Chondrocyte (in vitro differentiated cells): Measurements from ENCODE around the gene ARHGAP12. TPM values are rescaled to one million over a fixed set of nuclear protein-coding genes. Genes with fewer than 3 reads are reported as not detected.

ENCODE experiments used
- DNase-seq: peaks from one replicate; pipeline ENCODE4 v3.0.0; 2021; ENCODE audit warnings: mixed read lengths, low spot score
- H3K27ac Mint-ChIP-seq: one replicate; pipeline ENCODE4 v1.8.0; 2021; ENCODE audit warnings: mild to moderate bottlenecking, moderate library complexity, mixed read lengths; ENCODE audit not compliant: unreplicated experiment
- H3K27me3 Mint-ChIP-seq: 2 replicates; pipeline ENCODE4 v1.8.0; 2021; ENCODE audit warnings: low read depth, mixed read lengths
- H3K36me3 Mint-ChIP-seq: 2 replicates; pipeline ENCODE4 v1.8.0; 2021; ENCODE audit warnings: low read depth, mixed read lengths
- H3K4me1 Mint-ChIP-seq: 2 replicates; pipeline ENCODE4 v1.8.0; 2021; ENCODE audit warnings: low read depth, mild to moderate bottlenecking, mixed read lengths
- H3K4me3 Mint-ChIP-seq: one replicate; pipeline ENCODE4 v1.8.0; 2021; ENCODE audit warnings: mild to moderate bottlenecking, moderate library complexity, mixed read lengths; ENCODE audit not compliant: unreplicated experiment
- H3K9me3 Mint-ChIP-seq: 2 replicates; pipeline ENCODE4 v1.8.0; 2021; ENCODE audit warnings: low read depth, mixed read lengths
- CTCF ChIP-seq: fragments of 200-600 bp; sonication (generic); IDR thresholded peaks from 2 replicates; pipeline ENCODE4 v1.5.0; 2021; ENCODE audit warnings: antibody characterized with exemption, mild to moderate bottlenecking, moderate library complexity
- total RNA-seq: library from RNA; stranded (reverse); gene quantifications from 3 replicates; pipeline ENCODE4 v1.2.1, GENCODE V29; 2021

ARHGAP12 gene
- total RNA-seq, 1 donor from 2014 or later, result 18.1 TPM

GRCh38 chr10:31942435-31942834 is 13.8 kb upstream of the ARHGAP12 start:
- TF ChIP-seq CTCF, result no peak
- no peak overlapping the region for H3K27ac Mint-ChIP-seq
- no peak overlapping the region for H3K4me3 Mint-ChIP-seq

GRCh38 chr10:31940839-31941653 is 12.4 kb upstream of the ARHGAP12 start:
- H3K27me3 Mint-ChIP-seq, result no peaks in the 10 kb centered on the region
- peak overlapping the region; percentile 75 for H3K27ac Mint-ChIP-seq
- H3K36me3 Mint-ChIP-seq, result no peaks in the 10 kb centered on the region
- H3K4me1 Mint-ChIP-seq, result peaks cover 29% of the 10 kb centered on the region
- no peaks in the 10 kb centered on the region for H3K9me3 Mint-ChIP-seq
- H3K4me3 Mint-ChIP-seq, result no peak overlapping the region
- DNase-seq, result no peak
- TF ChIP-seq CTCF, result no peak

More at GRCh38 chr10:31942435-31942834, 13.8 kb upstream of the ARHGAP12 start:
- no peaks in the 10 kb centered on the region for H3K9me3 Mint-ChIP-seq
- peaks cover 36% of the 10 kb centered on the region for H3K4me1 Mint-ChIP-seq
- no peak for DNase-seq
- no peaks in the 10 kb centered on the region for H3K36me3 Mint-ChIP-seq
- no peaks in the 10 kb centered on the region for H3K27me3 Mint-ChIP-seq

- no peaks in the 10 kb centered on the region for H3K9me3 Mint-ChIP-seq
- peaks cover 28% of the 10 kb centered on the region for H3K4me1 Mint-ChIP-seq
- no peak for DNase-seq
- peak overlapping the region; percentile 75 for H3K27ac Mint-ChIP-seq
- no peaks in the 10 kb centered on the region for H3K36me3 Mint-ChIP-seq
- no peaks in the 10 kb centered on the region for H3K27me3 Mint-ChIP-seq
- no peak for TF ChIP-seq CTCF
- H3K4me3 Mint-ChIP-seq, result no peak overlapping the region
Observed at GRCh38 chr10:31939797-31940708, 11.4 kb upstream of the ARHGAP12 start.

GRCh38 chr10:31937371-31937770 is 8.7 kb upstream of the ARHGAP12 start:
- no peak for TF ChIP-seq CTCF
- Mint-ChIP-seq H3K27ac (no peak overlapping the region), H3K4me3 (no peak overlapping the region), H3K36me3 (no peaks in the 10 kb centered on the region), H3K9me3 (no peaks in the 10 kb centered on the region), H3K4me1 (peaks cover 20% of the 10 kb centered on the region), H3K27me3 (no peaks in the 10 kb centered on the region)
- DNase-seq, result no peak

GRCh38 chr10:31936933-31937332 is 8.3 kb upstream of the ARHGAP12 start:
- peaks cover 20% of the 10 kb centered on the region for H3K4me1 Mint-ChIP-seq
- no peak for TF ChIP-seq CTCF
- H3K4me3 Mint-ChIP-seq, result no peak overlapping the region
- no peak for DNase-seq
- H3K27me3 Mint-ChIP-seq, result no peaks in the 10 kb centered on the region
- no peak overlapping the region for H3K27ac Mint-ChIP-seq
- H3K9me3 Mint-ChIP-seq, result no peaks in the 10 kb centered on the region
- H3K36me3 Mint-ChIP-seq, result no peaks in the 10 kb centered on the region
